SH-SY5Y (cell line): ENCODE data around the gene NECAP2.

Experiments used
- GATA2 ChIP-seq: IDR thresholded peaks from 2 replicates; pipeline ENCODE4 v1.6.1; 2011; ENCODE audit warnings: mild to moderate bottlenecking, low read depth, low read length
- GATA3 ChIP-seq: IDR thresholded peaks from 2 replicates; pipeline ENCODE4 v1.6.1; 2011; ENCODE audit warnings: low read depth, mild to moderate bottlenecking, low read length, moderate library complexity

- TF ChIP-seq GATA2: no peak
- TF ChIP-seq GATA3: no peak
Observed at GRCh38 chr1:16442941-16443340, 2.4 kb downstream of the NECAP2 start.
